GM19351 (cell line): ENCODE data around the gene LRRK1.
"Not testable (repeated sequence)": the region's sequence is repeated elsewhere in the genome, so short reads cannot be mapped to it uniquely, and the experiment has no call there.

Experiments used
- ATAC-seq: cut with Tn5 transposase; IDR thresholded peaks from one replicate; pipeline ENCODE4 v1.9.1; 2021; ENCODE audit warnings: mild to moderate bottlenecking, moderate library complexity; ENCODE audit not compliant: unreplicated experiment

The LRRK1 gene

GRCh38 chr15:101088788-101089578 is 169.8 kb downstream of the LRRK1 start:
- ATAC-seq = peak; percentile 92

DNA sequence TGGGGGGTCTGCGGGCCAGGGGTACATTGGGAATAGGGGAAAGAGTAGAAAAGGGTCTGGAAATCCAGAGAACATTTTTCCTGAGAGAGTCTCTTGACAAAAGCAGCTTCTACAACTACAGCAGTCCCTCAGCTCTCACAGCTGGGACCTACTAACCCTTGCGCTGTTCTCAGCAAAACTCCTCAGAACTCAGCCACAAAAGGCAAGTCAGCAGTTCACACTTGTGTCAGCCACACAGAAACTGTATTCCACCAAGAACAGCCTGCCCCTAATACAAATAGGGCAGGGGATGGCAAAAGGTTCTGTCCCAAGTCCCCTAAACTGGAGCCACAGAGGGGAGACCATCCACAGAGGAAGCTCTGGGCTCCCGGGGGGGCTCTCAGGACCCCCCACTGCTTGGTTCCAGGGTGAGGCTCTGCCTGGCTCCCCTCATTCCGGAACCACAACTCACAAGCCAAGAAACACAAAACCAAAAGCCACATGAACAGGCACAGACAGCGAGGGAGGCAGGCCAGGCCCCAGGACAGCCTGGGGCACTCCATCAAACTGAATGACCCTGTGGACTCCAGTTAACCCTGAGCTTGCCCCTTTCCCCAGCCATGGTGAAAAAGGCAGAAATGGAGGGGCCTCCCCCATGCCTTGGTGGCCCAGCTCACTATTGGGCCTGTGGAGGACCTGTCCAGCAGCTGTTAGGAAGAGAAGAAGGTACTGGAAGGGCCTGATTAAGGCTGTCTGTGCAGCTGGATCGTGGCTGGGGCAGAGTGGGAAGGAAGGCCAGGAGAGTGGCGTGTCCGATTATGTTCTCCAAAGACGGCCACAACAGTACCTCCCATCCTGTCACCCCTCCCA is 170.6 kb downstream of the LRRK1 start:
- no peak for ATAC-seq

DNA sequence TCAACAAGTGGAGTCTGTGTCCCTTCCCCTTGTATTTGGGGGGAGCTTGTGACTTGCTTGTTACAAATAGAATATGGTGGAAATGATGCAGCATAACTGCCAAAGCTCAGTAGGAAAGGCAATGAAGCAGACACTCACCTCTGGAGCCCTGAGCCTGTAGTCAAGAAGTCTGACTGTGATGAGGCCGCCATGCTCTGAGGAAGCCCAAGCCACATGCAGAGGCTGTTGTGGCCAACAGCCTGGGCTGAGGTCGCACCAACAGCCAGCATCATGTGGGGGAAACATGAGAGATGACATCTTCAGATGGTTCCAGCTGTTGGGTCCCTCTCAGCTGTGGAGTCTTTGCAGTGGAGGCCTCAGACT is 171.3 kb downstream of the LRRK1 start:
- ATAC-seq = no peak

GRCh38 chr15:101091080-101092017 is 172.2 kb downstream of the LRRK1 start:
- no peak for ATAC-seq

DNA sequence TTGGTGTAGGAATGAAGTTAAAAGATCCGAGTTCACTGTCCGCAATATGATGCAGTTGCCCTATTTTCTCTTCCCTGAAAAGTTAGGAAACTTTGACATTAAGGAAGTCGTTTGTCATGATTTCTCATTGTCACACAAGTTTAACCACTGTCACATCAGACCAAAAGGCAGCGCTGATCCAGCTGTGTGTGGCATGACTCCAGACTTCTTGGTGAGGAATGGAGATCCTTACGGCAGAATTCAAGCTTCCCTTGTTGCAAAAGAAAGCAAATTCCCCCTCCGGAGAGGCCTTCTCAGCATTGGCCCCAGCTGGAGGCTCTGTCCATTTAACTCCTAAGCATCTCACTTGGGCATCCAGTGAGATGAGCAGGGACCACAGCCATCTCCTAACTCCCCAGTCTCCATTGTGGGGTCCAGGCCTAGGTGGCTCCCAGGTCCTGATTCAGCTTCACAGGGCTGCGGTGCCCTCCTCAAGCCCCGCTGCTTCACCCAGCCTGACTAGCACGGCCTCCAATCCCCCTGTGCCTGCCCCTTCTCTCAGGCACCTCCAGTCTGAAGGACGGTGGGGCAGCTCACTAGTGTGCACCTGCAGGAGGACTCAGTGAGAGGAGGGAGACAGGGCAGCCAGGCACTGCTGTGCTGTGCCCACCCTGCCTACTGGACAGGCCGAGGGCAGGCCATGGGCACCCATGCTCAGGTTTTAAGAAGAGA is 173.2 kb downstream of the LRRK1 start:
- ATAC-seq = no peak

DNA sequence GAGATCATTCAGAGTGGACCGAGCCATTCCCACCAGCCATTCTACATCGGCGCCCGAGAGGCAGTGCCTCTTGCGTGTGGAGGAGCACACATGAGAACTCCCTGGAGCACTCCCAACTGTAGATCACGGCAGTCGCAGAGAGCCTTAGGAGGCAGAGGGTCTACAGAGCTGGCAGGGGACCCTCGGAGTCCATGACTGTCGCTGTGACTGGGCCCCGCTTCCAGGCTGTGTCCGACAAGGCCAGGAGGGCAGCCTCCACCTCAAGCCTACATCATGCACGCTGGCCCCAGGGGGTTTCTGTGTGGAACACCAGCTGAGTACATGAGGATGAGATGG is 173.7 kb downstream of the LRRK1 start:
- ATAC-seq = no peak

DNA sequence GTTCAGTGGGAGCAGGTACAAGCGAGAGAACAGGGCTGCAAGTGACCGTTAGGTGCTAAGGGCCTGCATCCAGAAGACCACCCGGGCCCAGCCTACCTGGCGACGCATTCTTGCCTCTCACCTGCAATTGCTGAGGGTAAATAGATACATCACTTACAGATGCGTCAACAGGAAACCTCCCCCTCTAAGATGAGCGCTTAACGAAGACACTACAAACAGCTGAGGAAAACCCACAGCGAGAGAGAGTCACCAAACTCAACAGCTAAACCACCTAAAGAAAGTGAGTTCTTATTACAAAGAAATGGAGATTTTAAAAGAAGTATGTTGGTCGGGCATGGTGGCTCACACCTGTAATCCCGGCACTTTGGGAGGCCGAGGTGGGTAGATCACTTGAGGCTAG is 174.8 kb downstream of the LRRK1 start:
- no peak for ATAC-seq

DNA sequence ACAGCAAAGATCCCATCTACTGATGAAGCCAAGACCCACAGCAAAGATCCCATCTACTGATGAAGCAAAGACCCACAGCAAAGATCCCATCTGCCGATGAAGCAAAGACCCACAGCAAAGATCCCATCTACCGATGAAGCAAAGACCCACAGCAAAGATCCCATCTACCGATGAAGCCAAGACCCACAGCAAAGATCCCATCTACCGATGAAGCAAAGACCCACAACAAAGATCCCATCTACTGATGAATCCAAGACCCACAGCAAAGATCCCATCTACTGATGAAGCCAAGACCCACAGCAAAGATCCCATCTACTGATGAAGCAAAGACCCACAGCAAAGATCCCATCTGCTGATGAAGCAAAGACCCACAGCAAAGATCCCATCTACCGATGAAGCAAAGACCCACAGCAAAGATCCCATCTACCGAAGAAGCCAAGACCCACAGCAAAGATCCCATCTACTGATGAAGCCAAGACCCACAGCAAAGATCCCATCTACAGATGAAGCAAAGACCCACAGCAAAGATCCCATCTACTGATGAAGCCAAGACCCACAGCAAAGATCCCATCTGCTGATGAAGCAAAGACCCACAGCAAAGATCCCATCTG is 176.7 kb downstream of the LRRK1 start:
- not testable (repeated sequence) for ATAC-seq

GRCh38 chr15:101097111-101097510 is 178.0 kb downstream of the LRRK1 start:
- no peak for ATAC-seq

DNA sequence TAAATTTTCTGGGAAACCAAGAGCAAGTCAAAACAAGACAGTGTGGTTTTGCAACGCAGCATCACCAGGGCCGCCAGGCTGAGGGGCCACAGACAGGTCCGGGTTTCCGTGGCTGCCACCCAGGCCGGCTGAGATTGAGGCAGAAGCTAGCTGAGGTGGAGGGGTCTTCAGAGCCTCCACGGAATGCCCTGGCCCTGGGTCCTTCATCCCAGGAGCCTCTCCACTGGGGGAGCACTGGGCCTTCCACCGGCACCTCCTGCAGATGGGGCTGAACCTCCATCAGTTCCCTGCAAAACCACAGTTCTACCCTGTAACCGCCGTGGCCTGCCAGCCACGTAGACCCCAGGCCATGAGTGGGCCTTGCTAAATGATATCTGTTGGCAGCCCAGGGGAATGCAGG is 180.0 kb downstream of the LRRK1 start:
- ATAC-seq = no peak

DNA sequence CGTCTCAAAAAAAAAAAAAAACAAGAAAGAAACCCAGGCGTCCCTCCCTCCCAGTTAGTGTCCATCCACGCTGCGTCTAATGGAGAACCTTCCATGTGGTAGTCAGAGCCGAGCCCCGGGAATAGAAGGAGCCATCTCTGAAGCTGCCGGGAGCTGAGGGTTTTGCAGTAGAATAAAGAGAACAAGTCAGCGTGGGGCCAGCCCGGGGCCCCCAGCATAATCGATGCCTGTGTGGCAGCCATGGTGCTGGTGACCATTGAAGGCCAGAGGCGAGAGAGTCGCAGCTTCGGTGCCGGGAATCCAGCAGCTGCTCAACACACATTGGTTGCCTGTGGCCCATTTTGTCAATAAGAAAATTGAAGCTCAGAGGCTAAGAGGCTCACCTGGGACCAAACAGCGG is 181.0 kb downstream of the LRRK1 start:
- no peak for ATAC-seq

- ATAC-seq = no peak
Observed at GRCh38 chr15:101100593-101101442, 181.7 kb downstream of the LRRK1 start.

DNA sequence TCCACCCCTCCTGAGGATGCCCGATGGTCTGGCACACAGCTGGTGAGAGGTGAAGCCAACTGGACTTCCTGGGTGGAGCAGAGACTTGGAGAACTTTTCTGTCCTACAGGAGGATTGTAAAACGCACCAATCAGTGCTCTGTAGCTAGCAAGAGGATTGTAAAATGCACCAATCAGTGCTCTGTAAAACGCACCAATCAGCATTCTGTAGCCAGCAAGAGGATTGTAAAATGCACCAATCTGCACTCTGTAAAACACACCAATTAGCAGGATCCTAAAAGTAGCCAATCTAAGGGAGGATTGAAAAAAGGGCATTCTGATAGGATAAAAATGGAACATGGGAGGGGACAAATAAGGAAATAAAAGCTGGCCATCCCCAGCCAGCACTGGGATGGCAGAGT is 182.5 kb downstream of the LRRK1 start:
- no peak for ATAC-seq

DNA sequence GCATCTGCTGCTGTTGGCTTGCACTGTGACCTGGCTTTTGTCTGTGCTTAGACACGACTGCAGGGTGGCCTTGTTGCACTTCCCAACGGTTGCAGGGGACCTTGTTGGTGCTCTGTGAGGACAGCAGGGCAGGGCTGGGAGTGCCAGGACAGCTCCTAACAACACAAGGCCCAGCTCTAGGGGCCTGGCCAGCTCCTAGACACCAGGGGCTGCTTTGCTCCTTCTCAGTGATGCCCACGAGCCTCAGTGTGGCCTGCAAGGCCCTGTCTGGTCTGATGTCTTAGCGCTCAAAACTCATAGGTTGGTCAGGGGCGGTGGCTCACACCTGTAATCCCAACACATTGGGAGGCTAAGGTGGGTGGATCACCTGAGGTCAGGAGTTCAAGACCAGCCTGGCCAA is 183.6 kb downstream of the LRRK1 start:
- no peak for ATAC-seq

DNA sequence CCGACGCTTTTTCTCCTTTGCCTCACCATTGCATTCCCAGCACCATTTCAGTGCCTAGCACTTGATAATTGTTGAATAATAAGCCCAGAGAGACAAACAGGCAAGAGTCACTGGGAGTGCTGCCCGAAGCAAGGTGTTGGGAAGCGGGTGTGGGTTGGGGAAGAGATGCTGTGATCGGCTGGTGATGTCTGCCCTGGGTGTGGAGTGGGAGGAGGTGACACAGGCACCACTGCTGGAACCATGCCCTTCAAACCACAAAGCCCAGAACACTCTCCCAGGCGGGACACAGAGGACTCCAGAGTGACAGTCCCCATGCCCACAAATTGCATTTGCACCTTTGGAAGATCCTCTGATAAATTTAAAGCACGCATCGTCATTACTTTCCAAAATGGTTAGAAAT is 184.4 kb downstream of the LRRK1 start:
- ATAC-seq = no peak

DNA sequence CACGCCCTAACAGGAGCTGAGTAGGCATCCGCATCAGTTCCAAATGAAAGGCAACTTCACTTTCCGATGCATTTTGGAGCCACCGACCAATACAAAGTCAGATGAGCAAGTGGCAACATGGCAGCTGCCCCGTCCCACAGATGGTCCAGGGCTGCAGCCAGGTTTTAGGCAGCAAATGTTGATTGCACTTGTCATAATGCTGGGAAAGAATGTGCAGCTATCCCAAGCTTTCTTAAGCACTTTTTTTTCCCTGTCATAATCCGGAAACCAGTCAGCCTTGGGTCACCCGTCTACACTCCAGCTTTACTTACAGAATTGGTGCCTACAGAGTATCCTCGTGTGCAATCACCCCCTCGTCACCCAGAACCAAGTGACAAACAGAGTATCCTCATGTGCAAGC is 185.0 kb downstream of the LRRK1 start:
- no peak for ATAC-seq

DNA sequence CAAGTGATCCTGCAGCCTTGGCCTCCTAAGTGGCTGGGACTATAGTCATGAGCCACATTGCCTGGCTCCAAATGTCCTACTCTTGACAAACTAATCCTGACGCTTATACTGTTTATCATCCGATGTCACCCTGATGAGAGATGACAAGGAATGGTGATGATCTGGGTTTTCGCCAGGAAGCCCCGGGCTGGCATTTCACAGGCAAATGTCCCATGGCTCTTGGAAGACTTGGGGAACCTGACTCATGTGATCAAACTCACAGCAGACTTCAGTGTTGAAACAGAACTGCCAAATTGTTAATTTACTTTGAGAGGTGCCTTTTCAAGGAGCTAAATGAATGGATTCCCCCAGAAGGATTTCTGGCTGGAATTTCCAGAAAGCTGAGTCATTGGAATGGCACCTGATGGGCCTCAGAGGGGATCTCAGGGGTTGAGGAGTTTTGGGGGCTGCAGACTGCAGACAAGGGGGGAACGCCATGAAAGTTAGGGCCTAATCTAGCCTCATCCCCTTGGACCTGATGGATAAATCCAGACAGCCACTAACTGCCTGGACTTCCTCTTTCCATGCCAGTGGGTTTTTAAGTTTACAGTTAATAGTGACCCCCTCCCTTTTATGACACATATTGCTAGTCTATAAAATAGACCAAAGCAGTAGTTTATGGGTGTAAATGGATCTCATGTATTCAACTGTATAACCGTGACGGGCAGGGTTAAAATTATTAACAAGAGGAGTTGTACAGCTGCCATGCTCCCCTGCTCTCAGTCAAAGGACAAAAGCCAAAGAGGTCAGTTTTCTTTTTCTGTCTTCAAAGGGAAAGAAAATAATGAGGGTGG is 186.1 kb downstream of the LRRK1 start:
- no peak for ATAC-seq

DNA sequence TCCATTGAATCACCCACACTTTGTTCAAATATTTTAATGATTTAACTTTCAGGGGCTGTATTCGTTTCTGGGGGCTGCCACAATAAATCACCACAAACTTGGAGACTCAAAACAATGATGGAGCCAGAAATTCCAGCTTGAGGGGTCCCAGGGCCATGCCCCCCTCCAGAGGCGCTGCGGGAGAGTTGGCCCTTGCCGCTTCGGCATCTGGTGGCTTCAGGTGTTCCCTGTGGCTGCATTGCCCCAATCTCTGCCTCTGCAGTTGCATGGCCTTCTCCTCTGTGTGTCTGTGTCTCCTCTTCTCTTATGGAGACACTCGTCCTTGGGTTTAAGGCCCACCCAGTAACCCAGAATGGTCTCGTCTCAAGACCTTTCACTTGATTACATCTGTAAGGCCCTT is 187.9 kb downstream of the LRRK1 start:
- no peak for ATAC-seq
